Measurements from ENCODE around the gene PTPRK.
"Not testable (repeated sequence)": the region's sequence is repeated elsewhere in the genome, so short reads cannot be mapped to it uniquely, and the experiment has no call there.

PTPRK gene

GRCh38 chr6:127990074-127990473, 530.3 kb downstream of the PTPRK start:
- H3K27ac ChIP-seq, result no peak overlapping the region
- no peak for TF ChIP-seq ZFX (IDR thresholded peaks at IDR 0.05)
- TF ChIP-seq CTCF (conservative IDR thresholded peaks at IDR 0.05), result no peak

GRCh38 chr6:127980996-127981395, 539.4 kb downstream of the PTPRK start:
- TF ChIP-seq ZFX (IDR thresholded peaks at IDR 0.05) (no peak), CTCF (conservative IDR thresholded peaks at IDR 0.05) (no peak)
- no peak overlapping the region for H3K27ac ChIP-seq

DNA sequence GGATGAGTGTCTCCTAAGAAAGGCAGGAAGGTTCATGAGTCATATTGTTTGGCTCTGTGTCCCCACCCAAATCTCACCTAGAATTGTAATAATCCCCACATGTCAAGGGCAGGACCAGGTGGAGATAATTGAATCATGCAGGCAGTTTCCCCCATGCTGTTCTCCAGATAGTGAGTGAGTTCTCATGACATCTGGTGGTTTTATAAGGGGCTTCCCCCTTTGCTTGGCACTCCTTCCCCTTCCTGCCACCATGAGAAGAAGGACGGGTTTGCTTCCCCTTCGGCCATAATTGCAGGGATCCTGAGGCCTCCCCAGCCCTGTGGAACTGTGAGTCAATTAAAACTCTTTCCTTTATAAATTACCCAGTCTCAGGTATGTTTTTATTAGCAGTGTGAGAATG, 542.2 kb downstream of the PTPRK start:
- not testable (repeated sequence) for H3K27ac ChIP-seq

GRCh38 chr6:127976796-127977195, 543.6 kb downstream of the PTPRK start:
- H3K27ac ChIP-seq, result no peak overlapping the region
- TF ChIP-seq CTCF (conservative IDR thresholded peaks at IDR 0.05) (no peak), ZFX (IDR thresholded peaks at IDR 0.05) (no peak)

DNA sequence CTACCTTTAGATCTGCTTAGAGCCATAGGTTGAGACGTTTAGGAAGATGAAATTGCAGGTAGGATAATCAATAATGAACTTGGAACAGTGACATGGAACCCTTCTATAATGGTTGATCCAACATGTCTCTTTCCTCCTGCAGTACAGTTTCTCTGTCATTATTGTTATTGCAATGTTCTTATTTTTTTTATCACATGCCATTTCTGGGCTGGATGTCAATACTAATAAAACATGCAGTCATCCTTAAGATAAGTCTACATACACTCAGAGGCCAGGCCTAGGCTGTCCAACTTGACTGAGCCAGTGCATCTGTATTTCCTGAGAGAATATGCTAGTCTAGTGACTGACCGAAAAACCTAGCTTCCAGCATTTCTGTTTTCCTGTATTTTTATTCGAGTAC, 544.3 kb downstream of the PTPRK start:
- TF ChIP-seq ZFX (IDR thresholded peaks at IDR 0.05) (no peak), CTCF (conservative IDR thresholded peaks at IDR 0.05) (no peak)
- no peak overlapping the region for H3K27ac ChIP-seq

GRCh38 chr6:127972815-127973214, 547.6 kb downstream of the PTPRK start:
- TF ChIP-seq ZFX (IDR thresholded peaks at IDR 0.05) (no peak), CTCF (conservative IDR thresholded peaks at IDR 0.05) (no peak)
- no peak overlapping the region for H3K27ac ChIP-seq

- TF ChIP-seq ZFX (IDR thresholded peaks at IDR 0.05) (no peak), CTCF (conservative IDR thresholded peaks at IDR 0.05) (no peak)
- H3K27ac ChIP-seq, result no peak overlapping the region
Observed at GRCh38 chr6:127971945-127972391, 548.4 kb downstream of the PTPRK start.

- H3K27ac ChIP-seq, result no peak overlapping the region
- TF ChIP-seq ZFX (IDR thresholded peaks at IDR 0.05), result no peak
- TF ChIP-seq CTCF (conservative IDR thresholded peaks at IDR 0.05), result no peak
Observed at GRCh38 chr6:127971386-127971785, 549.0 kb downstream of the PTPRK start.
